ENCODE results near the gene TNPO2. TPM values are rescaled to one million over a fixed set of nuclear protein-coding genes. Genes with fewer than 3 reads are reported as not detected.

The TNPO2 gene
- total RNA-seq, 2 donors from 2014 or later: 15.0 to 35.6 TPM

DNA sequence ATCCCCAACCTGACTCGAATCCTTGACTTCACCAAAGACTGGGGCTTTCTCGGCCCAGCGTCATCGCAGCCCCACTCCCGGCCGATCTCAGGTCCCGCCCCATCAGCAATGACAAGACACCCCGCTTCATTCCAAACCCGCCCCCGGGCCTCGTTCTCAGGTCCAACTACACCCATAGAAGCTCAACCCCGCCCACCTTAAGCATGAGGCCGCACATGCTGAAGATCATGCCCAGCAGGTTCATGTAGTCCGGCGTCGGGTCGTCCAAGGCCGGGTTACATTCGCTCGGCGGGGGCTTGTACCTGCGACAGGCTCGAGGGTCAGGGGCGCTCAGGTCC is 54.8 kb downstream of the TNPO2 start:
- ATAC-seq (peak; percentile 8), DNase-seq (peak; percentile 43 to 57 (median 49))
- 0% methylated on average over 11 to 24 of the region's 24 CpGs for WGBS, 2 donors
- intact Hi-C loops (cut with DNase I): no loop called here
- Histone ChIP-seq H3K27me3 (no peaks in the 10 kb centered on the region), H3K4me1 (peaks cover 50% of the 10 kb centered on the region), H3K9me3 (no peaks in the 10 kb centered on the region), H3K4me3 (peak overlapping the region; percentile 87 to 98), H3K36me3 (replicated peaks in 1 of 2; ENCODE audit: insufficient read depth in 1 of 2, low read depth in 2 of 2) (peaks cover 0 to 1% of the 10 kb centered on the region in 2 donors), H3K27ac (peak overlapping the region; percentile 92 to 97 (median 92))
- TF ChIP-seq, protein P1, sequence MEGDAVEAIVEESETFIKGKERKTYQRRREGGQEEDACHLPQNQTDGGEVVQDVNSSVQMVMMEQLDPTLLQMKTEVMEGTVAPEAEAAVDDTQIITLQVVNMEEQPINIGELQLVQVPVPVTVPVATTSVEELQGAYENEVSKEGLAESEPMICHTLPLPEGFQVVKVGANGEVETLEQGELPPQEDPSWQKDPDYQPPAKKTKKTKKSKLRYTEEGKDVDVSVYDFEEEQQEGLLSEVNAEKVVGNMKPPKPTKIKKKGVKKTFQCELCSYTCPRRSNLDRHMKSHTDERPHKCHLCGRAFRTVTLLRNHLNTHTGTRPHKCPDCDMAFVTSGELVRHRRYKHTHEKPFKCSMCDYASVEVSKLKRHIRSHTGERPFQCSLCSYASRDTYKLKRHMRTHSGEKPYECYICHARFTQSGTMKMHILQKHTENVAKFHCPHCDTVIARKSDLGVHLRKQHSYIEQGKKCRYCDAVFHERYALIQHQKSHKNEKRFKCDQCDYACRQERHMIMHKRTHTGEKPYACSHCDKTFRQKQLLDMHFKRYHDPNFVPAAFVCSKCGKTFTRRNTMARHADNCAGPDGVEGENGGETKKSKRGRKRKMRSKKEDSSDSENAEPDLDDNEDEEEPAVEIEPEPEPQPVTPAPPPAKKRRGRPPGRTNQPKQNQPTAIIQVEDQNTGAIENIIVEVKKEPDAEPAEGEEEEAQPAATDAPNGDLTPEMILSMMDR (IDR thresholded peaks at IDR 0.05): no peak
- no peak for TF ChIP-seq POLR2A (IDR thresholded peaks at IDR 0.05)

DNA sequence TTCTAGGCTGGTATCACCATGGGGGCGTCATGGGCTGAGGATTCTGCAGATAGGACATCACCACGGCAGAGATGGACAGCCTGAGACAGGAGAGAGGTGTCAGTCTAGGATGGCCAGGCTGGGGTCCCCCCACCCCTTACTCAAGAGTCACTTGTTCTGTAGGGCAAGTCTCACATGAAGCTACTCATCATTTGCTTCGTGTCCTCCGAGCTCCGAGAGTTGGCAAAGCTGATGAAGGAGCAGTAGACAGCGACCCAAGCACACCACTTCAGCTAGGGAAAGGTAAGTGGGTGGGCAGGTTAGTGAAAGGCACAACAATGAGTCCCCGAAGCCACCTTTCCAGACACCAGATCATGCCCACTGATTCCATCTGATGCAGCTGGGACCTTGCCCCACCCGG is 55.4 kb downstream of the TNPO2 start:
- ATAC-seq: no peak
- intact Hi-C loops (cut with DNase I): no loop called here
- H3K27me3 ChIP-seq: no peaks in the 10 kb centered on the region
- no peaks in the 10 kb centered on the region for H3K9me3 ChIP-seq
- 47 to 72% methylated on average over 6 to 8 of the region's 8 CpGs for WGBS, 2 donors
- peaks cover 50% of the 10 kb centered on the region for H3K4me1 ChIP-seq
- TF ChIP-seq, protein P1 (IDR thresholded peaks at IDR 0.05): no peak
- no peak for TF ChIP-seq POLR2A (IDR thresholded peaks at IDR 0.05)
- peak overlapping the region; percentile 92 to 97 (median 92) for H3K27ac ChIP-seq
- no peak for DNase-seq
- H3K4me3 ChIP-seq: peak overlapping the region in 1 of 2 donors; percentile 87
- H3K36me3 ChIP-seq (replicated peaks in 1 of 2; ENCODE audit: insufficient read depth in 1 of 2, low read depth in 2 of 2): peaks cover 3 to 6% of the 10 kb centered on the region in 2 donors

DNA sequence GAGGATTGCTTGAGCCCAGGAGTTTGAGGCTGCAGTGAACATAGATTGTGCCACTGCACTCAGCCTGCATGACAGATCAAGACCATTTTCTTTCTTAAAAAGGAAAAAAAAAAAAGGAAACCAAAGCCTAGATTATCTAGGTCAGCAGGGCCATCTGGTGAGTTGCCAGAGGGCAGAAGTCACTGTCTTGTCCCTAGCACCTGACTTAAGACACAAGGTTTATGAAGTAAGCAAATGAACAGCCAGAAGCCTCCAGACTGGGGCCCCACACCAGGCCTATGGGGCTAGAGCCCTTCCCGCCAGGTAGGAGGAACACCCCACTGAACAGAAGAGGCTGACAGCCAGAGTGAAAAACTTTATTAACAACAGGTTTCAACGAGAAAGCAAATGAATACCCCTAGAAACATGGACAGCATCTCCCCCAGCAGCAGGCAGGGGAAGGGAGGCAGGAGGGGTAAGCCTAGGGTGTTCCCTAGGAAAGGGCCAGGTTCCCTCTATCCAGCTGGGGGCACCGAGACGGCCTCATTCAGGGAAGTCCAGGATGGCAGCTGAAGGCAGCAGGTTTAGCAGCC is 55.9 kb downstream of the TNPO2 start:
- H3K4me3 ChIP-seq: no peak overlapping the region

DNA sequence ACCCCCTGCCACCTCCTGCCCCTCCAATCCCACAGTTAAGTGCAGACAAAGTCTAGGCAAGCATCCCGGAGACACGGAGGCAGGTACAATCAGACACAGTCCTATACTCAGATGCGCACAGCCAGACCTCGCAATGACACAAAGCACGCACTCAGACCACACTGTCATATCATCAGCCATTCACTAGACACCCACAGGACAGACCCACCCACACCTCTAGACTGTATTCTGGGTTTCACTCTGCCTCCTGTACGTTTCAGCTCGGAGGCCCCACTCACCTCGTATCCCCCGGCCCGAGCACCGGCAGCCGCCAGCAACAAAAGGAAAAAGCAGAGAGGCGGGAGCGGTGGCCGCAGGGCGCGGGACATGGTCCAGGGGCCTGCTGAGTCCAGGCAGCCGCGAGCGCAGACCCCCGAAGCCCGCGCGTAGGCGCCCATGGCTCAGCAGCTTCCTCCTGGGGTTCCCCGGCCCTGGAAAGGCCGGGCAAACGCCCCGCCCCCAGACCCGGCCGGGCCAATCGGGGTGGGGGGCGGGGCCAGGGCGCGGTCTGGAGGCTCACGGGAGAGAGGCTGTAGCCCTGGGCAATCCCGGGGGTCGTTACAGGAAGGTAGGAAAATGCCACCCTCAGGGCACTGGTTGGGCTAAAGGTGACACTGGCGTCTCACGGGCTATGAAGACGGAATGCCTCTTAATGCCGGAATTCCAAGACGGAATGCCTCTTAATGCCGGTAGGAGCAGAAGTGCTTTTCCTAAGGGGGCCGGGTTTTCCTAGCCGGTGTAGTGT is 57.3 kb downstream of the TNPO2 start, which contains the start of the genes MAN2B1 and WDR83:
TSS of gene MAN2B1 (minus strand) at position 478 of the 784 bp plus-strand sequence. CDS start at position 437, 41 bp downstream.
TSS of gene WDR83 (plus strand) at position 543 of the 784 bp plus-strand sequence. CDS start 2,984 bp downstream, outside the sequence.
- intact Hi-C loops (cut with DNase I): no loop called here
- peak; percentile 21 to 57 (median 48) for TF ChIP-seq POLR2A (IDR thresholded peaks at IDR 0.05)
- TF ChIP-seq, protein P1 (IDR thresholded peaks at IDR 0.05): no peak
- peaks cover 44% of the 10 kb centered on the region for H3K4me1 ChIP-seq
- no peaks in the 10 kb centered on the region for H3K27me3 ChIP-seq
- peaks cover 7% of the 10 kb centered on the region in 2 donors for H3K36me3 ChIP-seq (replicated peaks in 1 of 2; ENCODE audit: insufficient read depth in 1 of 2, low read depth in 2 of 2)
- peak within 1 kb of the TSS; percentile 56 to 77 (median 66) for H3K27ac ChIP-seq
- 0 to 1% methylated on average over 3 to 43 of the region's 46 CpGs for WGBS, 2 donors
- H3K4me3 ChIP-seq: peak within 1 kb of the TSS; percentile 54 to 72
- DNase-seq (peak; percentile 74 to 83 (median 76)), ATAC-seq (peak; percentile 82)
- H3K9me3 ChIP-seq: no peaks in the 10 kb centered on the region

More for the DNA sequence above, 55.9 kb downstream of the TNPO2 start:
- DNase-seq: no peak
- Histone ChIP-seq H3K27me3 (no peaks in the 10 kb centered on the region), H3K36me3 (replicated peaks in 1 of 2; ENCODE audit: insufficient read depth in 1 of 2, low read depth in 2 of 2) (peaks cover 7% of the 10 kb centered on the region in 2 donors), H3K4me1 (peaks cover 50% of the 10 kb centered on the region), H3K9me3 (no peaks in the 10 kb centered on the region), H3K27ac (no peak overlapping the region)
- TF ChIP-seq, protein P1 (IDR thresholded peaks at IDR 0.05): no peak
- TF ChIP-seq POLR2A (IDR thresholded peaks at IDR 0.05): no peak
- ATAC-seq: no peak
- intact Hi-C loops (cut with DNase I): no loop called here
- 63% methylated on average over 3 to 4 of the region's 4 CpGs for WGBS, 2 donors

Data from body of pancreas (tissue), 4 donors.